ENCODE results near the gene PIP4P1.

PIP4P1 gene

GRCh38 chr14:20478894-20479293 lies 17.7 kb upstream of the PIP4P1 start:
- no peak for FAIRE-seq
- no peak for DNase-seq (ENCODE audit: insufficient read length, low spot score)
- TF ChIP-seq PAX5 (IDR thresholded peaks at IDR 0.05; ENCODE audit: insufficient read depth, low read length, severe bottlenecking) (no peak), POU2F2 (IDR thresholded peaks at IDR 0.05; ENCODE audit: low read depth, low read length) (no peak), POLR2A (IDR thresholded peaks at IDR 0.05; ENCODE audit: low read depth, low read length) (no peak), POLR2AphosphoS5 (IDR thresholded peaks at IDR 0.05; ENCODE audit: low read depth, low read length) (no peak)

- TF ChIP-seq POLR2AphosphoS5 (IDR thresholded peaks at IDR 0.05; ENCODE audit: low read depth, low read length) (no peak), SPI1 (IDR thresholded peaks at IDR 0.05; ENCODE audit: low read depth, low read length) (peak; percentile 59)
- DNase-seq (ENCODE audit: insufficient read length, low spot score), result no peak
- FAIRE-seq, result no peak
Measured at GRCh38 chr14:20477211-20477876, 16.1 kb upstream of the PIP4P1 start.

GRCh38 chr14:20476776-20477175 lies 15.5 kb upstream of the PIP4P1 start:
- FAIRE-seq, result no peak
- no peak for DNase-seq (ENCODE audit: insufficient read length, low spot score)
- TF ChIP-seq POLR2A (IDR thresholded peaks at IDR 0.05; ENCODE audit: low read depth, low read length) (no peak), TAF1 (IDR thresholded peaks at IDR 0.05; ENCODE audit: low read depth, low read length) (no peak), POU2F2 (IDR thresholded peaks at IDR 0.05; ENCODE audit: low read depth, low read length) (no peak), PAX5 (IDR thresholded peaks at IDR 0.05; ENCODE audit: insufficient read depth, low read length, severe bottlenecking) (no peak)

- DNase-seq (ENCODE audit: insufficient read length, low spot score) (no peak), FAIRE-seq (no peak)
- TF ChIP-seq PAX5 (IDR thresholded peaks at IDR 0.05; ENCODE audit: insufficient read depth, low read length, severe bottlenecking), result no peak
- TF ChIP-seq POU2F2 (IDR thresholded peaks at IDR 0.05; ENCODE audit: low read depth, low read length), result no peak
- TF ChIP-seq POLR2A (IDR thresholded peaks at IDR 0.05; ENCODE audit: low read depth, low read length), result no peak
- TF ChIP-seq TAF1 (IDR thresholded peaks at IDR 0.05; ENCODE audit: low read depth, low read length), result no peak
- TF ChIP-seq POLR2AphosphoS5 (IDR thresholded peaks at IDR 0.05; ENCODE audit: low read depth, low read length), result no peak
- no peak for TF ChIP-seq SPI1 (IDR thresholded peaks at IDR 0.05; ENCODE audit: low read depth, low read length)
Measured at GRCh38 chr14:20472536-20473169, 11.4 kb upstream of the PIP4P1 start.

- no peak for FAIRE-seq
- no peak for DNase-seq (ENCODE audit: insufficient read length, low spot score)
- TF ChIP-seq POLR2A (IDR thresholded peaks at IDR 0.05; ENCODE audit: low read depth, low read length), result no peak
- TF ChIP-seq TAF1 (IDR thresholded peaks at IDR 0.05; ENCODE audit: low read depth, low read length), result no peak
- TF ChIP-seq SPI1 (IDR thresholded peaks at IDR 0.05; ENCODE audit: low read depth, low read length), result no peak
- TF ChIP-seq POU2F2 (IDR thresholded peaks at IDR 0.05; ENCODE audit: low read depth, low read length), result no peak
Measured at GRCh38 chr14:20470603-20470901, 9.3 kb upstream of the PIP4P1 start.

- DNase-seq (ENCODE audit: insufficient read length, low spot score), result peak; percentile 34
- peak; percentile 55 for FAIRE-seq
- peak; percentile 83 for TF ChIP-seq SPI1 (IDR thresholded peaks at IDR 0.05; ENCODE audit: low read depth, low read length)
- TF ChIP-seq TAF1 (IDR thresholded peaks at IDR 0.05; ENCODE audit: low read depth, low read length), result no peak
- TF ChIP-seq PAX5 (IDR thresholded peaks at IDR 0.05; ENCODE audit: insufficient read depth, low read length, severe bottlenecking), result no peak
Measured at GRCh38 chr14:20469890-20470602, 8.8 kb upstream of the PIP4P1 start.

GRCh38 chr14:20469242-20469889 lies 8.1 kb upstream of the PIP4P1 start, which contains the start of gene PNP:
Gene PNP (plus strand): TSS chr14:20469406. CDS start chr14:20469525, 119 bp downstream.
- FAIRE-seq, result peak; percentile 94
- TF ChIP-seq POLR2AphosphoS5 (IDR thresholded peaks at IDR 0.05; ENCODE audit: low read depth, low read length) (peak; percentile 99), SPI1 (IDR thresholded peaks at IDR 0.05; ENCODE audit: low read depth, low read length) (no peak), PAX5 (IDR thresholded peaks at IDR 0.05; ENCODE audit: insufficient read depth, low read length, severe bottlenecking) (no peak), POU2F2 (IDR thresholded peaks at IDR 0.05; ENCODE audit: low read depth, low read length) (peak; percentile 90), TAF1 (IDR thresholded peaks at IDR 0.05; ENCODE audit: low read depth, low read length) (peak; percentile 96), POLR2A (IDR thresholded peaks at IDR 0.05; ENCODE audit: low read depth, low read length) (peak; percentile 99)
- DNase-seq (ENCODE audit: insufficient read length, low spot score), result peak; percentile 91

GRCh38 chr14:20468764-20469241 lies 7.6 kb upstream of the PIP4P1 start:
- FAIRE-seq (no peak), DNase-seq (ENCODE audit: insufficient read length, low spot score) (no peak)
- TF ChIP-seq POLR2A (IDR thresholded peaks at IDR 0.05; ENCODE audit: low read depth, low read length) (no peak), PAX5 (IDR thresholded peaks at IDR 0.05; ENCODE audit: insufficient read depth, low read length, severe bottlenecking) (no peak), SPI1 (IDR thresholded peaks at IDR 0.05; ENCODE audit: low read depth, low read length) (no peak), POU2F2 (IDR thresholded peaks at IDR 0.05; ENCODE audit: low read depth, low read length) (no peak), TAF1 (IDR thresholded peaks at IDR 0.05; ENCODE audit: low read depth, low read length) (no peak), POLR2AphosphoS5 (IDR thresholded peaks at IDR 0.05; ENCODE audit: low read depth, low read length) (no peak)

- peak; percentile 20 for FAIRE-seq
- no peak for DNase-seq (ENCODE audit: insufficient read length, low spot score)
- TF ChIP-seq POU2F2 (IDR thresholded peaks at IDR 0.05; ENCODE audit: low read depth, low read length) (no peak), SPI1 (IDR thresholded peaks at IDR 0.05; ENCODE audit: low read depth, low read length) (peak; percentile 70), POLR2AphosphoS5 (IDR thresholded peaks at IDR 0.05; ENCODE audit: low read depth, low read length) (no peak), TAF1 (IDR thresholded peaks at IDR 0.05; ENCODE audit: low read depth, low read length) (no peak), PAX5 (IDR thresholded peaks at IDR 0.05; ENCODE audit: insufficient read depth, low read length, severe bottlenecking) (no peak), POLR2A (IDR thresholded peaks at IDR 0.05; ENCODE audit: low read depth, low read length) (no peak; the same call in 1 of the 2 replicates)
Measured at GRCh38 chr14:20460458-20461224, 593 bp downstream of the PIP4P1 start.
